K562 (cell line): ENCODE data around the gene ZNF322. TPM values are rescaled to one million over a fixed set of nuclear protein-coding genes. Genes with fewer than 3 reads are reported as not detected.

Experiments used
- ATF7 ChIP-seq: fragments of 450-650 bp; IDR thresholded peaks from 2 replicates; pipeline ENCODE4 v1.7.1; 2014; ENCODE audit warnings: mild to moderate bottlenecking, moderate library complexity
- BCOR ChIP-seq: fragments of 450-650 bp; IDR thresholded peaks from 2 replicates; pipeline ENCODE4 v1.6.1; 2016
- ESRRA ChIP-seq: fragments of 450-650 bp; IDR thresholded peaks from 2 replicates; pipeline ENCODE4 v1.6.1; 2014; ENCODE audit warnings: low read depth, mild to moderate bottlenecking, moderate library complexity, borderline replicate concordance
- ETV5 ChIP-seq: sonication (generic); formaldehyde crosslinking; IDR thresholded peaks from 2 replicates; pipeline ENCODE4 v1.4.0; 2020; ENCODE audit warnings: low read depth, mild to moderate bottlenecking, missing genetic modification reagents
- GABPB1 ChIP-seq: sonication (generic); formaldehyde crosslinking; IDR thresholded peaks from 2 replicates; pipeline ENCODE4 v1.8.0; 2022; ENCODE audit warnings: mild to moderate bottlenecking, missing genetic modification reagents
- GABPB2 ChIP-seq: fragments of 250-450 bp; sonication (Bioruptor Pico); conservative IDR thresholded peaks from 2 replicates; pipeline ENCODE4 v1.5.1; 2021; ENCODE audit warnings: mild to moderate bottlenecking
- IFI16 ChIP-seq: fragments of 250-450 bp; sonication (Bioruptor Pico); IDR thresholded peaks from 2 replicates; pipeline ENCODE4 v2.1.2; 2022; ENCODE audit warnings: mild to moderate bottlenecking, inconsistent platforms
- JUND ChIP-seq, 2 experiments: IDR thresholded peaks; 2 replicates in 1 of 2; 3 replicates in 1 of 2; pipeline ENCODE4 v1.6.1; 2011; ENCODE audit warnings: borderline replicate concordance in 2 of 2, low read depth in 2 of 2, low read length in 2 of 2, improper control_type of control experiment in 1 of 2, missing biosample characterization in 1 of 2, missing genetic modification characterization in 1 of 2, missing genetic modification reagents in 1 of 2
- KDM2B ChIP-seq: fragments of 250-450 bp; sonication (Bioruptor Pico); IDR thresholded peaks from 2 replicates; pipeline ENCODE4 v1.8.0; 2021; ENCODE audit warnings: mild to moderate bottlenecking, moderate library complexity
- MECOM ChIP-seq: fragments of 250-450 bp; sonication (Bioruptor Pico); IDR thresholded peaks from 2 replicates; pipeline ENCODE4 v1.8.0; 2022; ENCODE audit warnings: inconsistent platforms
- MLLT1 ChIP-seq, 2 experiments: fragments of 450-650 bp; IDR thresholded peaks; 2 replicates each; pipeline ENCODE4 v1.6.1; 2016
- NFIC ChIP-seq: fragments of 450-650 bp; IDR thresholded peaks from 2 replicates; pipeline ENCODE4 v1.6.1; 2017; ENCODE audit warnings: mild to moderate bottlenecking, inconsistent platforms
- POU5F1 ChIP-seq: fragments of 150-350 bp; IDR thresholded peaks from 2 replicates; pipeline ENCODE4 v1.6.1; 2014; ENCODE audit warnings: borderline replicate concordance, low read length, low read depth, mild to moderate bottlenecking; ENCODE audit not compliant: partially characterized antibody
- RAD51 ChIP-seq: fragments of 450-650 bp; IDR thresholded peaks from 2 replicates; pipeline ENCODE4 v1.7.1; 2016; ENCODE audit warnings: low read depth, mild to moderate bottlenecking, borderline replicate concordance
- SMARCB1 ChIP-seq: IDR thresholded peaks from 2 replicates; pipeline ENCODE4 v1.6.1; 2011; ENCODE audit warnings: improper control_type of control experiment, low read depth; ENCODE audit not compliant: insufficient read length
- SREBF1 ChIP-seq: fragments of 150-350 bp; IDR thresholded peaks from 2 replicates; pipeline ENCODE4 v1.6.1; 2014; ENCODE audit warnings: antibody characterized with exemption, low read depth, low read length, borderline replicate concordance
- SUPT5H ChIP-seq: fragments of 450-650 bp; IDR thresholded peaks from 2 replicates; pipeline ENCODE4 v1.6.1; 2016
- TAF7 ChIP-seq: fragments of 450-650 bp; IDR thresholded peaks from 2 replicates; pipeline ENCODE4 v1.6.1; 2016; ENCODE audit warnings: missing genetic modification characterization, missing compliant biosample characterization
- ZNF217 ChIP-seq: sonication (generic); formaldehyde crosslinking; IDR thresholded peaks from 2 replicates; pipeline ENCODE4 v1.8.0; 2022; ENCODE audit warnings: mild to moderate bottlenecking, missing genetic modification reagents
- ZNF316 ChIP-seq: fragments of 450-650 bp; IDR thresholded peaks from 2 replicates; pipeline ENCODE4 v1.6.1; 2016
- ZNF395 ChIP-seq: fragments of 200-800 bp; sonication (Bioruptor generic); IDR thresholded peaks from 2 replicates; pipeline ENCODE4 v1.6.1; 2017; ENCODE audit warnings: missing genetic modification characterization, missing compliant biosample characterization
- ZNF778 ChIP-seq: fragments of 450-650 bp; formaldehyde crosslinking; IDR thresholded peaks from 2 replicates; pipeline ENCODE4 v1.4.0; 2020; ENCODE audit warnings: mild to moderate bottlenecking, moderate library complexity
- polyA plus RNA-seq, 8 experiments: library from polyadenylated mRNA; depleted of rRNA in 4 of 8; stranded (reverse) in 5 of 8; unstranded in 3 of 8; fragments of >200 nt; fragmentation: Nextera tagmentation in 2 of 8; fragmentation: Illumina TruSeq in 1 of 8; extraction: Ambion mirVana in 2 of 8; extraction: Trizol in 1 of 8; gene quantifications; 2 replicates each; pipeline versions ENCODE4 v1.2.1 to v1.2.3, GENCODE V29; 2011 to 2014; ENCODE audit warnings: inconsistent platforms in 1 of 8, missing spikeins in 1 of 8
- total RNA-seq, 7 experiments: library from RNA; depleted of rRNA in 6 of 7; stranded (reverse); fragments of >200 nt in 6 of 7; fragmentation: Illumina TruSeq in 2 of 7; extraction: Trizol in 2 of 7; gene quantifications; 2 replicates each; pipeline versions ENCODE4 v1.2.1 to v1.2.3, GENCODE V29; 2011 to 2021; ENCODE audit warnings: low replicate concordance in 1 of 7

The ZNF322 gene
- total and polyA plus RNA-seq, 9 of the 15 experiments (the other 6 are each of a cell fraction or from before 2014, with no cell fraction given): 4.7 to 31.2 (median 18.7) TPM

- peak; percentile 57; the same call in 1 of the 2 replicates for TF ChIP-seq ZNF316
- TF ChIP-seq MLLT1 (IDR thresholded peaks at IDR 0.05): peak; percentile 89 to 92
- no peak for TF ChIP-seq SMARCB1
- TF ChIP-seq ZNF217 (CRISPR knock-in tag): no peak
- no peak for TF ChIP-seq IFI16 (CRISPR knock-in tag)
- no peak for TF ChIP-seq KDM2B (CRISPR knock-in tag)
- TF ChIP-seq GABPB1 (CRISPR knock-in tag): peak; percentile 73
- 0 out of 2 replicates have a peak, but pooled peaks have one; percentile 28 for TF ChIP-seq GABPB2 (CRISPR knock-in tag)
- no peak for TF ChIP-seq MECOM
- TF ChIP-seq RAD51: no peak
- TF ChIP-seq BCOR: peak; percentile 69
- peak; percentile 92 for TF ChIP-seq ATF7
- TF ChIP-seq ETV5 (CRISPR knock-in tag): peak; percentile 65
- peak; percentile 96 for TF ChIP-seq SUPT5H
- peak; percentile 73 for TF ChIP-seq POU5F1
- TF ChIP-seq ZNF778 (CRISPR knock-in tag): no peak
- peak; percentile 83 for TF ChIP-seq ESRRA
- TF ChIP-seq TAF7 (tag): peak; percentile 75
- peak; percentile 41 for TF ChIP-seq NFIC
- no peak for TF ChIP-seq ZNF395 (CRISPR knock-in tag)
- TF ChIP-seq SREBF1: 0 out of 2 replicates have a peak, but pooled peaks have one; percentile 74
- peak; percentile 83 for TF ChIP-seq JUND (IDR thresholded peaks at IDR 0.05; ENCODE audit: borderline replicate concordance, low read depth, low read length)
- peak; percentile 85; the same call in 2 of the 3 replicates for TF ChIP-seq JUND (tag; IDR thresholded peaks at IDR 0.05; ENCODE audit: borderline replicate concordance, low read depth, low read length)
These were observed 62.8 kb downstream of the ZNF322 start, which contains the start of gene ABT1 (continued) for GRCh38 chr6:26596579-26597388.
